GM12892 (cell line): ENCODE data around the gene TMEM266.

Source experiments
- POLR2A ChIP-seq: IDR thresholded peaks from 2 replicates; pipeline ENCODE4 v1.6.1; 2011; ENCODE audit warnings: low read depth, low read length, control low read depth
- POLR2AphosphoS5 ChIP-seq: IDR thresholded peaks from 2 replicates; pipeline ENCODE4 v1.6.1; 2011; ENCODE audit warnings: low read depth, low read length, control low read depth
- TAF1 ChIP-seq: IDR thresholded peaks from 2 replicates; pipeline ENCODE4 v1.6.1; 2011; ENCODE audit warnings: low read depth, mild to moderate bottlenecking, control low read depth, low read length, borderline replicate concordance

DNA sequence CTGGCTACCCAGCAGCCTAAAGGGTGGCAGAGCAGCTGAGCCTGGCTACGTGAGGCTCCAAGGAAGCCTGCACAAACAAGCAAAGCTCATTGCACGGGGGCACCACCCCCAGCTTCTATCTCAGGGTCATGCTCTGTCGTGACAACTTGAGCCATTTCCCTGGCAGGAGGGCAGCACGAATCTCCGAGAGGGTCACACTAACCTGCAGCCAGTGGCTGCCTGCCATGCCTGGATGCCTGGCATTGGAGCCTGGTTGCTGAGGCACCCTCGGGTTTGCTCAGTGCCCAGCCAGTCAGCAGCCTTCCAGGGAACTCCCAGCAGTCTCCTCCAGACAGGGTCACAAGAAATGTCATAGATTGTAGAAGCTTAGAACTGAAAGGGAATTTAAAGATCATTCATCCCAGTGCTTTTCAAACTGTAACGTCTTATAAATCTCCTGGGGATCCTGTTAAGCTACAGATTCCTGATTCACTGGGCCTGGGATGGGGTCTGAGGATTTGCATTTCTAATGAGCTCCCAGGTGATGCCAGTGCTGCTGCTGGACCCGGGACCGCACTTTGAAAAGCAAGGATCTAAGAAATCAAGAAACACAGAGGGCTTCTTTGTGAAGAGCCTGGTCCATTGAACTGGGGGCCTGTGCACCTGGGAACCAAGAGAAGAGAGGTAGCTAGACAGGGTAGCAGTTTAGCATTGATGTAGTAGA lies 48.4 kb downstream of the TMEM266 start:
- TF ChIP-seq POLR2A = no peak
- no peak for TF ChIP-seq TAF1
- TF ChIP-seq POLR2AphosphoS5 = no peak
